Ascending aorta (tissue), 2 donors: ENCODE measurements around the gene CCDC137. TPM values are rescaled to one million over a fixed set of nuclear protein-coding genes. Genes with fewer than 3 reads are reported as not detected.

ENCODE experiments used
- DNase-seq, 2 donors: peaks; one replicate each; pipeline ENCODE4 v3.0.0-alpha.2; 2019; ENCODE audit warnings: low spot score in 2 of 2
- H3K27ac ChIP-seq, 2 donors: fragments of 200-600 bp; sonication (generic); one replicate each; pipeline ENCODE4 v1.5.1; 2016 to 2017; ENCODE audit warnings: mild to moderate bottlenecking in 1 of 2
- H3K27me3 ChIP-seq: fragments of 200-600 bp; sonication (generic); one replicate; pipeline ENCODE4 v1.5.1; 2017
- H3K36me3 ChIP-seq, 2 donors: fragments of 200-600 bp; sonication (generic); one replicate each; pipeline ENCODE4 v1.5.1; 2016
- H3K4me1 ChIP-seq, 2 donors: fragments of 200-600 bp; sonication (generic); one replicate each; pipeline ENCODE4 v1.5.1; 2016 to 2017; ENCODE audit warnings: mild to moderate bottlenecking in 1 of 2
- H3K4me3 ChIP-seq, 2 donors: fragments of 200-600 bp; sonication (generic); one replicate each; pipeline ENCODE4 v1.5.1; 2016 to 2017; ENCODE audit warnings: mild to moderate bottlenecking in 1 of 2
- H3K9me3 ChIP-seq, 2 donors: fragments of 200-600 bp; sonication (generic); one replicate each; pipeline ENCODE4 v1.5.1; 2016
- CTCF ChIP-seq, 3 experiments: fragments of 200-600 bp in 2 of 3; fragments of 450-650 bp in 1 of 3; sonication (generic) in 2 of 3; IDR thresholded peaks; one replicate each; pipeline ENCODE4 v1.5.1; 2016 to 2019; ENCODE audit warnings: antibody characterized with exemption in 3 of 3, mild to moderate bottlenecking in 1 of 3, moderate library complexity in 1 of 3
- intact Hi-C: fragments of 100-400 bp; cut with DNase I; formaldehyde crosslinking; loops from one replicate; pipeline ENCODE4 v1.15.1; 2023
- total RNA-seq: library from RNA; depleted of rRNA; stranded (reverse); fragments of >200 nt; gene quantifications from one replicate; pipeline ENCODE4 v1.1.0, GENCODE V29; 2016

CCDC137 gene
- total RNA-seq, 1 donor from 2014 or later: 15.8 TPM

GRCh38 chr17:81693509-81694210, 27.1 kb downstream of the CCDC137 start:
- Histone ChIP-seq H3K9me3 (no peaks in the 10 kb centered on the region), H3K27ac (no peak overlapping the region), H3K4me3 (no peak overlapping the region), H3K27me3 (no peaks in the 10 kb centered on the region), H3K4me1 (no peaks in the 10 kb centered on the region), H3K36me3 (peaks cover 90 to 100% of the 10 kb centered on the region in 2 donors)
- DNase-seq: no peak
- no peak for TF ChIP-seq CTCF (IDR thresholded peaks at IDR 0.05)
- intact Hi-C loops: no loop called here

- Histone ChIP-seq H3K9me3 (no peaks in the 10 kb centered on the region), H3K4me3 (no peak overlapping the region), H3K27me3 (no peaks in the 10 kb centered on the region), H3K27ac (no peak overlapping the region), H3K36me3 (peaks cover 88 to 99% of the 10 kb centered on the region in 2 donors), H3K4me1 (no peaks in the 10 kb centered on the region)
- intact Hi-C loops: no loop called here
- no peak for TF ChIP-seq CTCF (IDR thresholded peaks at IDR 0.05)
- no peak for DNase-seq
Observed at GRCh38 chr17:81694810-81695209, 28.3 kb downstream of the CCDC137 start.

- no peak overlapping the region for H3K27ac ChIP-seq
- TF ChIP-seq CTCF (IDR thresholded peaks at IDR 0.05): no peak
- intact Hi-C loops: no loop called here
- H3K4me1 ChIP-seq: no peaks in the 10 kb centered on the region
- no peaks in the 10 kb centered on the region for H3K9me3 ChIP-seq
- H3K27me3 ChIP-seq: no peaks in the 10 kb centered on the region
- peaks cover 84 to 97% of the 10 kb centered on the region in 2 donors for H3K36me3 ChIP-seq
- no peak overlapping the region for H3K4me3 ChIP-seq
- DNase-seq: no peak
Observed at GRCh38 chr17:81695211-81695610, 28.7 kb downstream of the CCDC137 start.

GRCh38 chr17:81695801-81696200, 29.3 kb downstream of the CCDC137 start:
- Histone ChIP-seq H3K27me3 (no peaks in the 10 kb centered on the region), H3K27ac (no peak overlapping the region), H3K36me3 (peaks cover 84 to 96% of the 10 kb centered on the region in 2 donors), H3K4me1 (no peaks in the 10 kb centered on the region), H3K9me3 (no peaks in the 10 kb centered on the region), H3K4me3 (no peak overlapping the region)
- no peak for DNase-seq
- intact Hi-C loops: no loop called here
- no peak for TF ChIP-seq CTCF (IDR thresholded peaks at IDR 0.05)

GRCh38 chr17:81696218-81696941, 29.8 kb downstream of the CCDC137 start:
- Histone ChIP-seq H3K4me3 (no peak overlapping the region), H3K4me1 (no peaks in the 10 kb centered on the region), H3K9me3 (no peaks in the 10 kb centered on the region), H3K36me3 (peaks cover 84 to 96% of the 10 kb centered on the region in 2 donors), H3K27me3 (no peaks in the 10 kb centered on the region), H3K27ac (no peak overlapping the region)
- intact Hi-C loops: no loop called here
- TF ChIP-seq CTCF (IDR thresholded peaks at IDR 0.05): no peak
- no peak for DNase-seq
